CD8-positive, alpha-beta memory T cell (primary cell): Measurements from ENCODE around the gene ATP1B3. TPM values are rescaled to one million over a fixed set of nuclear protein-coding genes. Genes with fewer than 3 reads are reported as not detected.

Experiments used
- CTCF ChIA-PET: fragments of 350-600 bp; sonication (Branson Sonifier 250); formaldehyde crosslinking; loops from one replicate; lab custom pipeline; 2021; ENCODE audit warnings: antibody characterized with exemption; lab: Charles Lee
- POLR2A ChIA-PET: fragments of 350-600 bp; sonication (Branson Sonifier 250); formaldehyde crosslinking; loops from one replicate; lab custom pipeline; 2021; ENCODE audit warnings: antibody characterized with exemption; lab: Charles Lee
- DNase-seq, 5 donors: peaks; one replicate each; pipeline versions ENCODE4 v3.0.0 to v3.0.0-alpha.2; 2020 to 2022; ENCODE audit warnings: mixed read lengths in 1 of 5
- H3K27ac ChIP-seq: one replicate; pipeline ENCODE4 v1.7.0; 2013; ENCODE audit warnings: low read depth, mild to moderate bottlenecking, low read length, moderate library complexity
- H3K27me3 ChIP-seq: 2 replicates; pipeline ENCODE4 v1.7.0; 2013; ENCODE audit warnings: low read length, mild to moderate bottlenecking; ENCODE audit not compliant: insufficient read depth, poor library complexity, severe bottlenecking
- H3K36me3 ChIP-seq: 2 replicates; pipeline ENCODE4 v1.7.0; 2013; ENCODE audit warnings: mild to moderate bottlenecking, low read length, moderate library complexity; ENCODE audit not compliant: insufficient read depth
- H3K4me1 ChIP-seq: 2 replicates; pipeline ENCODE4 v1.7.0; 2013; ENCODE audit warnings: mild to moderate bottlenecking, low read length, moderate library complexity; ENCODE audit not compliant: insufficient read depth
- H3K4me3 ChIP-seq: 2 replicates; pipeline ENCODE4 v1.7.0; 2013; ENCODE audit warnings: mild to moderate bottlenecking, low read length
- H3K9me3 ChIP-seq: 2 replicates; pipeline ENCODE4 v1.7.0; 2013; ENCODE audit warnings: mild to moderate bottlenecking, low read length
- H3K27ac Mint-ChIP-seq, 8 donors: one replicate each; pipeline ENCODE4 v1.8.0; 2020 to 2021; ENCODE audit warnings: mixed read lengths in 8 of 8, mild to moderate bottlenecking in 6 of 8, inconsistent platforms in 3 of 8, moderate library complexity in 3 of 8
- H3K27me3 Mint-ChIP-seq, 2 donors: one replicate each; pipeline ENCODE4 v1.8.0; 2020 to 2021; ENCODE audit warnings: mixed read lengths in 2 of 2, mild to moderate bottlenecking in 1 of 2, moderate library complexity in 1 of 2
- H3K36me3 Mint-ChIP-seq, 3 donors: one replicate each; pipeline ENCODE4 v1.8.0; 2020 to 2021; ENCODE audit warnings: mixed read lengths in 3 of 3, inconsistent platforms in 1 of 3, mild to moderate bottlenecking in 1 of 3
- H3K4me1 Mint-ChIP-seq, 3 donors: one replicate each; pipeline ENCODE4 v1.8.0; 2020 to 2021; ENCODE audit warnings: mixed read lengths in 3 of 3, inconsistent platforms in 1 of 3, mild to moderate bottlenecking in 1 of 3
- H3K4me3 Mint-ChIP-seq, 7 donors: one replicate each; pipeline ENCODE4 v1.8.0; 2020 to 2021; ENCODE audit warnings: mixed read lengths in 7 of 7, mild to moderate bottlenecking in 6 of 7, moderate library complexity in 4 of 7, inconsistent platforms in 2 of 7
- H3K9me3 Mint-ChIP-seq, 5 donors: one replicate each; pipeline ENCODE4 v1.8.0; 2020 to 2022; ENCODE audit warnings: mixed read lengths in 5 of 5, mild to moderate bottlenecking in 3 of 5, moderate library complexity in 2 of 5, inconsistent platforms in 1 of 5
- polyA plus RNA-seq: library from polyadenylated mRNA; unstranded; fragments of 300-500 nt; fragmentation: Illumina TruSeq; gene quantifications from one replicate; pipeline ENCODE4 v1.2.3, GENCODE V29; 2021
- total RNA-seq, 2 experiments: library from RNA; stranded (reverse); gene quantifications; one replicate each; pipeline ENCODE4 v1.2.3, GENCODE V29; 2021

ATP1B3 gene
- total and polyA plus RNA-seq, 3 experiments from 2014 or later, result 133 to 234 (median 230) TPM

GRCh38 chr3:141862279-141862816 lies 14.1 kb upstream of the ATP1B3 start:
- ChIA-PET POLR2A (no interaction called here), CTCF (interaction anchor here (0.6 to 0.7 kb wide), 2 partner anchors 11 to 24 kb away, joined by 3 read pairs; no protein-coding TSS in a partner anchor)
- Histone ChIP-seq H3K9me3 (no peaks in the 10 kb centered on the region), H3K4me3 (no peak overlapping the region), H3K36me3 (no peaks in the 10 kb centered on the region), H3K27me3 (no peaks in the 10 kb centered on the region), H3K27ac (no peak overlapping the region), H3K4me1 (no peaks in the 10 kb centered on the region)
- no peak overlapping the region for H3K4me3 Mint-ChIP-seq
- H3K9me3 Mint-ChIP-seq, result no peaks in the 10 kb centered on the region
- H3K27ac Mint-ChIP-seq, result no peak overlapping the region
- H3K27me3 Mint-ChIP-seq, result peaks cover 0 to 2% of the 10 kb centered on the region in 2 donors
- no peaks in the 10 kb centered on the region for H3K36me3 Mint-ChIP-seq
- no peak for DNase-seq
- no peaks in the 10 kb centered on the region for H3K4me1 Mint-ChIP-seq

DNA sequence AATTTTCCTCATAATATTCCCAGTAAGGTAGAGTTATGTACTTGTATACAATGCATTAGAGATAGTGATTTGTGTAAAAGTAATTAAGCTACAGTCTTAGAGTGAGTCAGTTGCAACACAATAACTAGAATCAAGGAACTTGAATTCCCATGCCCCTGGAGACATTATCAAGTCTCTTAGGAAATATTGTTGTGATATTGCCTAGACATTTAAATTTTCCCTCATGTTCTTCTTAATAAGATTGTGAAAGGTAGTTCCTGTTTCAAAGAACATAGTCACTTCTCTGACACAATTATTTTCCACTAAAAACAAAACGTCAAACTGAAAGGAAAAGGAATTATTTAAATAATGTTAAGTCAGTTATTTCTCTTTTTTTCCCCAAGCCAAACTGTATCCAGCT lies 13.0 kb upstream of the ATP1B3 start:
- Histone ChIP-seq H3K27me3 (no peaks in the 10 kb centered on the region), H3K4me1 (no peaks in the 10 kb centered on the region), H3K9me3 (no peaks in the 10 kb centered on the region), H3K36me3 (no peaks in the 10 kb centered on the region), H3K4me3 (no peak overlapping the region), H3K27ac (no peak overlapping the region)
- H3K4me1 Mint-ChIP-seq, result no peaks in the 10 kb centered on the region
- ChIA-PET CTCF (interaction anchor here (1.0 to 1.8 kb wide), 2 partner anchors 10 to 12 kb away, joined by 3 to 5 read pairs; no protein-coding TSS in a partner anchor), POLR2A (no interaction called here)
- H3K27me3 Mint-ChIP-seq, result peaks cover 0 to 2% of the 10 kb centered on the region in 2 donors
- no peak for DNase-seq
- H3K27ac Mint-ChIP-seq, result no peak overlapping the region
- H3K9me3 Mint-ChIP-seq, result no peaks in the 10 kb centered on the region
- H3K36me3 Mint-ChIP-seq, result no peaks in the 10 kb centered on the region
- H3K4me3 Mint-ChIP-seq, result no peak overlapping the region

DNA sequence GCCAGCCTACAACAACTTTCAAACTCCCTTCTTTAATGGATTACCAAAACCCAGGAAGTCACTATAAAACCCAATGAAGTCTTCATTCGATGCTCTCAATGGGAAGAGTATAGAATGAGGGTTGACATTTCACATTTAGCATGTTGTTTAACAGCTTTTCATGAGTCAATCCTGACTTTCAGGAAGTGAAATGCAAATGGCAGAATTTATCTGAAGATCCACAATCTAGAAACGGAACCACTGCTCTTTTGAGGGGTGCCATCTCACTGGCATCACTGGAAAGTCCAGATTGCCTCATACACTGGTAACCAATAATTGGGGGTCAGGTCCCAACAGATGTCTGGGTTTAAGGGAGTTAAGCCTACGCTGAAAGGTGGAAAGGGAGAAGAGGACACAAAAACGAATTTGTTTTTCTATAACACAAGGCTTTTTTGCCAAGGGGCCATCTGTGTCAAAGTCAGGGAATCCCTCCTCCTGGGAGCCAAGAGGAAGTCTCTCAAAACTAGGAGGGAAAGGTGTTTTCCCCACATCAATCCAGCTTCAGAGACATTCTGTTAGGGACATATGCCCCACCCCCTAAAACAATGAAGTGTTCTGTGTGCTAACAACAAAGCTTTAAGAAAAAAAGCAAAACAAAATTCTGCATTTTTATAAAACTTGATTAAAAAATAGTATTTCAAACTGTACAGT lies 12.0 kb upstream of the ATP1B3 start:
- Mint-ChIP-seq H3K9me3 (no peaks in the 10 kb centered on the region), H3K4me3 (no peak overlapping the region), H3K4me1 (no peaks in the 10 kb centered on the region), H3K36me3 (no peaks in the 10 kb centered on the region), H3K27me3 (no peaks in the 10 kb centered on the region), H3K27ac (no peak overlapping the region)
- no peak overlapping the region for H3K27ac ChIP-seq
- H3K4me3 ChIP-seq, result no peak overlapping the region
- H3K27me3 ChIP-seq, result no peaks in the 10 kb centered on the region
- H3K9me3 ChIP-seq, result no peaks in the 10 kb centered on the region
- no peaks in the 10 kb centered on the region for H3K36me3 ChIP-seq
- POLR2A ChIA-PET, result no interaction called here
- CTCF ChIA-PET, result interaction anchor here (1.8 kb wide), 1 partner anchor 11 kb away, joined by 5 read pairs; no protein-coding TSS in a partner anchor
- no peaks in the 10 kb centered on the region for H3K4me1 ChIP-seq
- DNase-seq, result no peak

GRCh38 chr3:141865101-141865500 lies 11.3 kb upstream of the ATP1B3 start:
- no peaks in the 10 kb centered on the region for H3K36me3 Mint-ChIP-seq
- H3K4me3 ChIP-seq, result no peak overlapping the region
- CTCF ChIA-PET, result no interaction called here
- H3K27ac Mint-ChIP-seq, result no peak overlapping the region
- no peak overlapping the region for H3K4me3 Mint-ChIP-seq
- POLR2A ChIA-PET, result interaction anchor here (0.7 kb wide), 1 partner anchor 471 kb away, joined by 6 read pairs; no protein-coding TSS in a partner anchor
- H3K9me3 Mint-ChIP-seq, result no peaks in the 10 kb centered on the region
- H3K36me3 ChIP-seq, result no peaks in the 10 kb centered on the region
- no peaks in the 10 kb centered on the region for H3K4me1 Mint-ChIP-seq
- H3K27me3 Mint-ChIP-seq, result no peaks in the 10 kb centered on the region
- H3K27me3 ChIP-seq, result no peaks in the 10 kb centered on the region
- no peaks in the 10 kb centered on the region for H3K4me1 ChIP-seq
- H3K9me3 ChIP-seq, result no peaks in the 10 kb centered on the region
- no peak for DNase-seq
- no peak overlapping the region for H3K27ac ChIP-seq

DNA sequence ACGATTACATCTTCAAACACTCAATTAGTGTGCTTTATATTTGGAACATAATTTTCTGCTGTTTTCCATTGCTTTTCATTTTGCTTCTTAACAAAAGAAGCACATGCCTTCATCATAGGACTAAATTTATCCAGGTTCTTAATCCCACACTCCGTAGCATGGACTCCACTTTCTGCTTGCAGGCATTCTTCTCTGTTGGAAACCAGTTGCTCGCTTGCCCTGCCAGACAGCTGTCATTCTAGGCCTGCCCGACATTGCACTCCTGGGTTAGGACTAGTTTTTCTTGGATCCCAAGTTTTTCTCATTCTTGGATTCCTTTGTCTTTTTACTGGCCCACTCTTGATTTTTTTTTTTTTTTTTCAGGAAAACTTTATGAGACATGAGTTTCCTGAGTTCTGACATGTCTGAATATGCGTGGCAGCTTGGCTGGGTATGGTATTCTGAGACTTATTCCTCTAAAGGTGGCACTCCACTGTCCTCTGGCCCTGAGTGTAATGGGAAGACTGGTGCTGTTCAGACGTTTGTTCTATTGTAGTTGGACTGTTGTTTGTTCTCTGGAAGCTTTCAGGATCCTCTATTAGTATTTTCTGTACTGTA lies 6.3 kb upstream of the ATP1B3 start:
- peaks cover 1 to 6% (median 3%) of the 10 kb centered on the region in 3 donors for H3K4me1 Mint-ChIP-seq
- H3K36me3 Mint-ChIP-seq, result no peaks in the 10 kb centered on the region
- no peak overlapping the region for H3K27ac ChIP-seq
- H3K4me1 ChIP-seq, result peaks cover 3% of the 10 kb centered on the region
- DNase-seq, result no peak
- H3K9me3 ChIP-seq, result no peaks in the 10 kb centered on the region
- no peaks in the 10 kb centered on the region for H3K27me3 ChIP-seq
- no peak overlapping the region for H3K4me3 ChIP-seq
- CTCF ChIA-PET, result interaction anchor here (2.6 to 3.6 kb wide), 2 partner anchors 43 to 132 kb away, joined by 10 read pairs; partner anchors contain the start of gene RNF7
- no peaks in the 10 kb centered on the region for H3K27me3 Mint-ChIP-seq
- no peak overlapping the region for H3K4me3 Mint-ChIP-seq
- H3K9me3 Mint-ChIP-seq, result no peaks in the 10 kb centered on the region
- H3K36me3 ChIP-seq, result no peaks in the 10 kb centered on the region
- POLR2A ChIA-PET, result no interaction called here
- no peak overlapping the region for H3K27ac Mint-ChIP-seq

DNA sequence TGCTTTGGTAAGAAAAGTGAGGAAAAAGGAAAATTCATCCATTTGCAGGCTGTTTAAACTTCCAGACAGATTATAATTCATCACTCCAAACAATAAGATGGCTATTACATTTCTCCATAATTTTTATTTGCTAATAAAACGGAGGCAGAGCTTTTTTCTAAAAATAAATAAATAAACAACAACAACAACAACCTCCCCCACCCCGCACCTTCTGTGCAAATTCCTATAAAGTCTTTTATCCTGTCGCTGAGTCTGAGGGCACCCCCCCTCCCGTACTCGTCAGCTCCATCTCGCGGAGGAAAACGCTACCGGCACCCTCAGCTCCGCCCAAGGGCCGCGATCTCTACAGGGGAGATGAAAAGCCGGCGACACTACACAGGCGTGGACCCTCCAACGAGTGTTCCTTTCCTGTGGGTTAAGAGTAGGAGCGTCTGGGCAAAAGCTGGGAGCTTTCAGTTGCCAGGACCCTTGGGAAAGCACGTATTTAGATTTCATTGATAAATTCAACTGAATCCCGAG lies 1.0 kb upstream of the ATP1B3 start:
- no peaks in the 10 kb centered on the region for H3K9me3 ChIP-seq
- Mint-ChIP-seq H3K9me3 (no peaks in the 10 kb centered on the region), H3K27ac (peak overlapping the region; percentile 86 to 99 (median 96)), H3K4me3 (peak overlapping the region; percentile 86 to 99 (median 91)), H3K27me3 (peaks cover 0 to 2% of the 10 kb centered on the region in 2 donors), H3K4me1 (peaks cover 30 to 41% (median 40%) of the 10 kb centered on the region in 3 donors), H3K36me3 (peaks cover 0 to 13% (median 0%) of the 10 kb centered on the region in 3 donors)
- H3K36me3 ChIP-seq, result no peaks in the 10 kb centered on the region
- peaks cover 24% of the 10 kb centered on the region for H3K4me1 ChIP-seq
- peak overlapping the region; percentile 87 for H3K4me3 ChIP-seq
- POLR2A ChIA-PET, result interaction anchor here (0.6 to 3.5 kb wide), 8 partner anchors 10 to 723 kb away, joined by 3 to 36 read pairs (median 4); partner anchors contain the start of gene RNF7
- CTCF ChIA-PET, result interaction anchor here (0.8 to 2.1 kb wide), 18 partner anchors 9 to 391 kb away, joined by 3 to 28 read pairs (median 4); partner anchors contain the start of gene RNF7
- peak overlapping the region; percentile 85 for H3K27ac ChIP-seq
- peak; percentile 74 to 87 (median 76) for DNase-seq
- H3K27me3 ChIP-seq, result no peaks in the 10 kb centered on the region

GRCh38 chr3:141875893-141876380 lies 506 bp upstream of the ATP1B3 start:
- Mint-ChIP-seq H3K36me3 (peaks cover 0 to 13% (median 0%) of the 10 kb centered on the region in 3 donors), H3K4me1 (peaks cover 33 to 46% (median 43%) of the 10 kb centered on the region in 3 donors), H3K9me3 (no peaks in the 10 kb centered on the region), H3K27me3 (peaks cover 0 to 2% of the 10 kb centered on the region in 2 donors), H3K27ac (peak overlapping the region; percentile 86 to 99 (median 96)), H3K4me3 (peak overlapping the region; percentile 86 to 99 (median 91))
- H3K9me3 ChIP-seq, result no peaks in the 10 kb centered on the region
- peak in 4 of 5 donors; percentile 68 to 87 (median 74) for DNase-seq
- H3K4me3 ChIP-seq, result peak overlapping the region; percentile 87
- peak overlapping the region; percentile 85 for H3K27ac ChIP-seq
- peaks cover 24% of the 10 kb centered on the region for H3K4me1 ChIP-seq
- CTCF ChIA-PET, result interaction anchor here (1.0 to 3.2 kb wide), 20 partner anchors 9 to 644 kb away, joined by 3 to 28 read pairs (median 4); partner anchors contain the start of genes PXYLP1 and RNF7
- POLR2A ChIA-PET, result interaction anchor here (1.1 to 3.5 kb wide), 7 partner anchors 37 to 609 kb away, joined by 3 to 36 read pairs (median 4); partner anchors contain the start of gene RNF7
- no peaks in the 10 kb centered on the region for H3K36me3 ChIP-seq
- H3K27me3 ChIP-seq, result no peaks in the 10 kb centered on the region
